Retinal pigment epithelial cell (primary cell): ENCODE data around the gene IGFBP3.

Source experiments
- DNase-seq: peaks from one replicate; pipeline ENCODE4 v3.0.0-alpha.2; 2010; ENCODE audit warnings: low read depth
- H3K4me3 ChIP-seq: 2 replicates; pipeline ENCODE4 v1.5.1; 2011; ENCODE audit warnings: mild to moderate bottlenecking, low read length, control low read depth, moderate library complexity
- CTCF ChIP-seq: conservative IDR thresholded peaks from 2 replicates; pipeline ENCODE4 v1.5.1; 2011; ENCODE audit warnings: low read depth, low read length, control low read depth, inconsistent platforms

Gene IGFBP3

GRCh38 chr7:45938626-45939302 lies 17.7 kb upstream of the IGFBP3 start:
- no peak for DNase-seq
- TF ChIP-seq CTCF, result peak; percentile 40
- no peak overlapping the region for H3K4me3 ChIP-seq

- H3K4me3 ChIP-seq, result no peak overlapping the region
- TF ChIP-seq CTCF, result no peak
- DNase-seq, result no peak
Observed at GRCh38 chr7:45937862-45938261, 16.8 kb upstream of the IGFBP3 start.

- DNase-seq, result no peak
- H3K4me3 ChIP-seq, result no peak overlapping the region
- no peak for TF ChIP-seq CTCF
Observed at GRCh38 chr7:45937301-45937700, 16.2 kb upstream of the IGFBP3 start.

DNA sequence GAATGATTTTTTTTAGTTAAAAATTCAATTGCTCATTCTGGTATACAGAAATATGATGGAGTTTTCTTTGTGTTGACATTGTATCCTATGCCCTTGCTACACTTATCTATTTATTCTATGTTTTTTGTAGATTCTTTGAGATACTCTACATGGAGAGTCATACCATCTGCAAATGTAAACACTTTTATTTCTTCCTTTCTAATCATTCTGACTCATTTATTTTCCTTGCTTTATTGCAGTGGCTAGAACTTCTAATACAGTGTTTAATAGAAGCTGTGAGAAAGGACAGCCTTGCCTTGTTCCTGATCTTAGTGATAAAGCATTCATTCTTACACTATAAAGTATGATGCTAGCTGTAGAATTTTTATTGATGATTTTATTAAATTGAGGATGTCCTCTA lies 9.9 kb upstream of the IGFBP3 start:
- no peak overlapping the region for H3K4me3 ChIP-seq
- TF ChIP-seq CTCF, result no peak
- no peak for DNase-seq

GRCh38 chr7:45927721-45928120 lies 6.6 kb upstream of the IGFBP3 start:
- DNase-seq, result no peak
- H3K4me3 ChIP-seq, result no peak overlapping the region
- TF ChIP-seq CTCF, result no peak

GRCh38 chr7:45924283-45924682 lies 3.2 kb upstream of the IGFBP3 start:
- TF ChIP-seq CTCF, result no peak
- peak; percentile 89 for DNase-seq
- H3K4me3 ChIP-seq, result no peak overlapping the region

GRCh38 chr7:45923818-45924217 lies 2.7 kb upstream of the IGFBP3 start:
- TF ChIP-seq CTCF, result no peak
- no peak for DNase-seq
- no peak overlapping the region for H3K4me3 ChIP-seq
